GM21515 (cell line): ENCODE data around the gene TMEM248.
"Not testable (repeated sequence)": the region's sequence is repeated elsewhere in the genome, so short reads cannot be mapped to it uniquely, and the experiment has no call there.

Experiments used
- ATAC-seq: cut with Tn5 transposase; IDR thresholded peaks from one replicate; pipeline ENCODE4 v1.9.1; 2021; ENCODE audit not compliant: unreplicated experiment

The TMEM248 gene

GRCh38 chr7:66995050-66995776, 74.2 kb downstream of the TMEM248 start, which contains the start of gene SBDS:
TSS of gene SBDS (minus strand) at chr7:66995586. CDS start at chr7:66995417, 169 bp downstream.
- peak; percentile 59 for ATAC-seq

DNA sequence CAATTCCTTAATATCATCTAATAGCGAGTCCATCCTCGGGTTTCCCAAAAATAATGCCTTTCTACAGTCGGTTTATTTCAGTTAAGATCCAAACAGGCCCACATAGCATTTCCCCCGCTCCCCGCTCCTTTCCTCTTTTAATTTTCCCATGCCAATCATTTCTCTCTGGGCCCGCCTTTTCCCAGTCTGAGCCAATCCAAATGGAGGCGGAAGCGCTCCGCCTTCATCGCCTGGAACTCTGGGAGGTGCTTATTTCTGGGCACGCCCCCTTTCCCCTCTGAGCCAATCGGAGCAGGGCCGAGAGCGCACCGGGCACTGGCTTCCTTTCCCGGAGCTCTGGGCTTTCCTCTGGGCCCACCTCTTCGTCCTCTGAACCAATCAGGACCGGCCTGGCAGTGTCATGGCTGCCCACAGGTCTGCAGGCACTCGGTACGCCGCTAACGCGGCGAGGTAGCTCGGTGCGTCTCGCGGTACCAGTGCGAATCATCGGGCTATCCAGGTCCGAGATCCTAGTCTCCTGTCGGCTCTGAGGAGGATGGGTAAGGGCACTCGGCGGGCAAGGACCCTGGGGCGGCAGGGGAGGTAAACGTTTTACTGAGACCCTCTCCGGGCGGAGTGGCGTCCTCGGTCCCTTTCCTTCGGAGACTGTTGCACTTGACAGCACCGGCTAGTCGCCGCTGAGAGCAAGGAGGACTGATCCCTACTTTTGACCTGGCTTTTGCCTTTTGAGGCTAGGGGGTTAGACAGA, 75.6 kb downstream of the TMEM248 start, which contains the start of gene TYW1:
Gene TYW1, plus strand, starts transcription at position 390 of the 748 bp plus-strand sequence. Its CDS starts 146 bp downstream, at position 536.
- ATAC-seq = peak; percentile 87

DNA sequence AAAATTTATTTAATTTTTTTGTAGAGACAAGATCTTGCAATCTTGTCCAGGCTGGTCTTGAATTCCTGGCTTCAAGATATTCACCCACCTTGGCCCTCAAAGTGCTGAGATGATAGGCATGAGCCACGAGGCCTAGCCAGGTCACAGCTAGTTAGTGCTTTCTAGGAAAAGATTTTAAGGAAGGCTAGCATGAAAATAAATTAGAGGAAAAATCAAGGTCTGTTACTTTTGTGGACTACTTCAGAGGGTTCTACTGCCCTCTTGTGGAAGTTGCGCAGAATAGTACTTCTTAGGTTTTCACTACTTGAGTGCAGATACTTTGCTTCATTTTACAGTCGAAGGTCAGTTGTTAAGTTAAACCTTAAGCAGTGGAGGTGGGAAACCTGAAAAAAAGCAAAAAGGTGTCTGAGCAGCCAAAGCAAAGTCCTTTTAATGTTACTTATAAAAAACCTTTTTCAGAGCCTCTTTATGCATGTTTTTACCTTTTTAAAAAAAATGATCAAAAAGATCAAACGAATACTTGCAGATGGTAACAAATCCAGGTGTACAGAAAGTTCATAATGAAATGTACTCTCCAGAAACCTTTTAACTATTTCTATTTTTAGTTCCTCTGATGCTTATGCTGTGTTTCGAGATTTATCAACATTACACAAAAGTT, 79.7 kb downstream of the TMEM248 start:
- not testable (repeated sequence) for ATAC-seq

DNA sequence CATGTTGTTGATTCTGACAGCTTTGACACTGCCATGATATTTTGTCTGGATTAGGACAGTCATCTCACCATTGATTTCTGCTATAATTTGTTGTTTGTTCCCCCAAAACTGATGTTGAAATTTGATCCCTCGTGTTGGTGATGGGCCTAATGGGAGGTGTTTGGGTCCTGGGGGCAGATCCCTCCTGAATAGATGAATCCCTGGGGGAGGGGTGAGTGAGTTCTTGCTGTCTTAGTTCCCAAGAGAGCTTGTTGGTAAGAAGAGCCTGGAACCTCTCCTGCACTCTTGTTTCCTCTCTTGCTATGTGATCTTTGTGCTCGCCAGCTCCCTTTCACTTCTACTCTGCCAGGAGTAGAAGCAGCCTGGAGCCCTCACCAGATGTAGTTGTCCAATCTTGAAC, 83.1 kb downstream of the TMEM248 start:
- not testable (repeated sequence) for ATAC-seq

- no peak for ATAC-seq
These were observed 85.9 kb downstream of the TMEM248 start for GRCh38 chr7:67006965-67007364.
